SK-N-DZ (cell line): ENCODE data around the gene SKA1. TPM values are rescaled to one million over a fixed set of nuclear protein-coding genes. Genes with fewer than 3 reads are reported as not detected.
A peak's percentile ranks its signal among the peaks of the same experiment; 100 is the strongest.

Experiments
- DNase-seq: peaks from one replicate; pipeline ENCODE4 v3.0.0-alpha.2; 2015; ENCODE audit warnings: low spot score
- polyA plus RNA-seq, 2 experiments: library from polyadenylated mRNA; depleted of rRNA; stranded (reverse); fragments of >200 nt; gene quantifications; 2 replicates each; pipeline ENCODE4 v1.2.3, GENCODE V29; 2014

The SKA1 gene
- 31.9 and 34.4 TPM in 2 replicates for polyA plus RNA-seq (2014; cell fraction: cytosol; rRNA removed)
- 8.1 and 8.9 TPM in 2 replicates for polyA plus RNA-seq (2014; cell fraction: nucleus; rRNA removed)

- peak; percentile 92 for DNase-seq
Observed at GRCh38 chr18:50374753-50375391, at the start of gene SKA1. SKA1 (plus strand) TSS chr18:50375046; CDS start chr18:50375831, 785 bp downstream.

GRCh38 chr18:50327983-50328382, 46.9 kb upstream of the SKA1 start:
- DNase-seq = no peak

- DNase-seq = no peak
Observed at GRCh38 chr18:50330176-50330575, 44.7 kb upstream of the SKA1 start.

- DNase-seq = no peak
Observed at GRCh38 chr18:50331691-50332090, 43.2 kb upstream of the SKA1 start.

GRCh38 chr18:50334546-50335152, 40.2 kb upstream of the SKA1 start:
- no peak for DNase-seq

- no peak for DNase-seq
Observed at GRCh38 chr18:50338122-50338521, 36.7 kb upstream of the SKA1 start.

- no peak for DNase-seq
Observed at GRCh38 chr18:50338715-50339114, 36.1 kb upstream of the SKA1 start.

- DNase-seq = no peak
Observed at GRCh38 chr18:50340078-50340477, 34.8 kb upstream of the SKA1 start.

GRCh38 chr18:50341443-50341842, 33.4 kb upstream of the SKA1 start:
- DNase-seq = no peak

- DNase-seq = no peak
Observed at GRCh38 chr18:50350699-50351098, 24.1 kb upstream of the SKA1 start.

- no peak for DNase-seq
Observed at GRCh38 chr18:50356036-50356945, 18.6 kb upstream of the SKA1 start.

GRCh38 chr18:50358844-50359243, 16.0 kb upstream of the SKA1 start:
- DNase-seq = no peak

- no peak for DNase-seq
Observed at GRCh38 chr18:50359806-50360205, 15.0 kb upstream of the SKA1 start.

GRCh38 chr18:50360611-50361010, 14.2 kb upstream of the SKA1 start:
- no peak for DNase-seq

- no peak for DNase-seq
Observed at GRCh38 chr18:50369672-50370071, 5.2 kb upstream of the SKA1 start.

- no peak for DNase-seq
Observed at GRCh38 chr18:50372743-50373142, 2.1 kb upstream of the SKA1 start.

- no peak for DNase-seq
Observed at GRCh38 chr18:50373561-50374219, 1.2 kb upstream of the SKA1 start.

GRCh38 chr18:50374220-50374752, 560 bp upstream of the SKA1 start:
- DNase-seq = no peak

GRCh38 chr18:50377061-50377798, 2.4 kb downstream of the SKA1 start:
- DNase-seq = no peak

GRCh38 chr18:50388988-50389387, 14.1 kb downstream of the SKA1 start:
- no peak for DNase-seq

GRCh38 chr18:50393802-50394201, 19.0 kb downstream of the SKA1 start:
- DNase-seq = no peak
